T-cell (primary cell): ENCODE results near the gene SCARB1. TPM values are rescaled to one million over a fixed set of nuclear protein-coding genes. Genes with fewer than 3 reads are reported as not detected.
A peak's percentile ranks its signal among the peaks of the same experiment; 100 is the strongest.

Experiments
- ATAC-seq, 4 experiments: fragments of 200-7000 bp in 3 of 4; fragments of 150-1000 bp in 1 of 4; cut with Tn5 transposase; replicated peaks in 1 of 4; 1 replicate in 3 of 4; 2 replicates in 1 of 4; pipeline ENCODE4 v1.10.0; 2021; ENCODE audit warnings: moderate library complexity in 3 of 4, mild to moderate bottlenecking in 2 of 4, moderate number of reproducible peaks in 1 of 4
- CTCF ChIA-PET, 2 donors: fragments of 300-600 bp; sonication (Branson Sonifier 250); formaldehyde crosslinking; loops; one replicate each; lab custom pipeline; 2022; ENCODE audit warnings: antibody characterized with exemption in 2 of 2; lab: Charles Lee
- POLR2A ChIA-PET, 2 donors: fragments of 300-600 bp; sonication (Branson Sonifier 250); formaldehyde crosslinking; loops; one replicate each; lab custom pipeline; 2022; ENCODE audit warnings: antibody characterized with exemption in 2 of 2; lab: Charles Lee
- DNase-seq, 35 experiments: peaks; one replicate each; pipeline versions ENCODE4 v3.0.0 to v3.0.0-alpha.2; 2013 to 2023
- H3K27ac ChIP-seq: one replicate; pipeline ENCODE4 v1.5.1; 2013; ENCODE audit warnings: low read length
- H3K27me3 ChIP-seq, 2 experiments: replicated peaks in 1 of 2; 1 replicate in 1 of 2; 2 replicates in 1 of 2; pipeline versions ENCODE4 v1.6.1 to v1.7.0; 2013; ENCODE audit warnings: low read length in 1 of 2, mixed read lengths in 1 of 2; ENCODE audit not compliant: control insufficient read depth in 2 of 2, insufficient read depth in 2 of 2; ENCODE audit errors: extremely low read depth in 1 of 2
- H3K36me3 ChIP-seq, 2 donors: 1 replicate in 1 of 2; 2 replicates in 1 of 2; pipeline versions ENCODE4 v1.6.1 to v1.7.0; 2013; ENCODE audit warnings: low read length in 1 of 2; ENCODE audit not compliant: control insufficient read depth in 2 of 2, insufficient read depth in 1 of 2; ENCODE audit errors: extremely low read depth in 1 of 2
- H3K4me1 ChIP-seq, 2 experiments: 1 replicate in 1 of 2; 2 replicates in 1 of 2; pipeline versions ENCODE4 v1.6.1 to v1.7.0; 2013; ENCODE audit warnings: low read length in 2 of 2, mixed read lengths in 1 of 2; ENCODE audit not compliant: insufficient read depth in 2 of 2, control insufficient read depth in 1 of 2; ENCODE audit errors: extremely low read depth in 1 of 2
- H3K4me3 ChIP-seq, 2 donors: 1 replicate in 1 of 2; 2 replicates in 1 of 2; pipeline versions ENCODE4 v1.5.1 to v1.7.0; 2013; ENCODE audit warnings: mild to moderate bottlenecking in 2 of 2, low read length in 1 of 2, moderate library complexity in 1 of 2; ENCODE audit not compliant: control insufficient read depth in 1 of 2; ENCODE audit errors: extremely low read depth in 1 of 2
- H3K9me3 ChIP-seq: 2 replicates; pipeline ENCODE4 v1.7.0; 2013
- H3K27ac Mint-ChIP-seq, 2 donors: one replicate each; pipeline ENCODE4 v1.8.0; 2020 to 2021; ENCODE audit warnings: mild to moderate bottlenecking in 2 of 2, mixed read lengths in 2 of 2
- H3K27me3 Mint-ChIP-seq, 2 donors: one replicate each; pipeline ENCODE4 v1.8.0; 2021 to 2022; ENCODE audit warnings: mixed read lengths in 2 of 2
- H3K36me3 Mint-ChIP-seq: one replicate; pipeline ENCODE4 v1.8.0; 2021; ENCODE audit warnings: mixed read lengths
- H3K4me1 Mint-ChIP-seq, 3 donors: one replicate each; pipeline ENCODE4 v1.8.0; 2020 to 2022; ENCODE audit warnings: mixed read lengths in 3 of 3, mild to moderate bottlenecking in 1 of 3
- H3K4me3 Mint-ChIP-seq, 3 donors: one replicate each; pipeline ENCODE4 v1.8.0; 2020 to 2022; ENCODE audit warnings: mild to moderate bottlenecking in 3 of 3, mixed read lengths in 3 of 3, moderate library complexity in 3 of 3
- H3K9me3 Mint-ChIP-seq, 3 donors: one replicate each; pipeline ENCODE4 v1.8.0; 2020 to 2022; ENCODE audit warnings: mixed read lengths in 3 of 3
- WGBS: methylation state at CpG from one replicate; pipeline ENCODE4 v1.1.5; 2013; ENCODE audit warnings: missing lambda C conversion rate; ENCODE audit not compliant: insufficient coverage; 5-methylcytosine and 5-hydroxymethylcytosine counted together
- total RNA-seq, 35 experiments: library from RNA in 6 of 35; stranded (reverse) in 6 of 35; fragments of 120-200 nt in 1 of 35; gene quantifications; one replicate each; pipeline versions ENCODE4 v1.2.1 to v1.2.4 and lab custom pipeline; 2013 to 2026

The SCARB1 gene
- total RNA-seq, 5 donors from 2014 or later (not counting 1 experiment from before 2014, with no cell fraction given): 3.1 to 5.6 (median 4.5) TPM

DNA sequence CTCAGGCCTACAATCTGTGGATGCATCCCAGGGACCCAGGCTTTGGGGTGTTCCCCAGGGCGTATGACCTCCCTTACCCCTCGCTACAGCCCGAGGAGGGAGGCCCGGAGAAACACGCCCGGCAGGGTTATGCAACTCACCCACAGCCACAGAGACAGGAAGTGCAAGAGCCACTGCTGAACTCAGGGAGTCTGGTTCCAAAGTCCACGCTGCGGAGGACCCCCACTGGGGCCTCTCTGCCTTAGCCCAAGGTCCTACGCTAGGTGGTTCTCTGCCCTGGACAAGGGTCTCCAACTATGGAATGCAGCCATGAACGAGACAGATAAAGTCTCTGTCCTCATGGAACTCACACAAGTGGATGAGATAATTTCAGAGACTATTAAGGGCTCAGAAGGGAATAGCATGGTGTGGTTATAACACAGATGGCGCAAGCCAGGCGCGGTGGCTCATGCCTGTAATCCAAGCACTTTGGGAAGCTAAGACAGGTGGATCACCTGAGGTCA lies 11.3 kb downstream of the SCARB1 start:
- H3K4me1 ChIP-seq: peaks cover 0 to 8% of the 10 kb centered on the region in 2 experiments
- ChIA-PET POLR2A (no interaction called here), CTCF (no interaction called here)
- Mint-ChIP-seq H3K9me3 (no peaks in the 10 kb centered on the region), H3K27ac (no peak overlapping the region), H3K4me1 (peaks cover 6 to 9% (median 7%) of the 10 kb centered on the region in 3 donors), H3K4me3 (no peak overlapping the region), H3K36me3 (no peaks in the 10 kb centered on the region), H3K27me3 (no peaks in the 10 kb centered on the region)
- DNase-seq: peak in 6 of 35 experiments; percentile 6 to 50 (median 12)
- H3K9me3 ChIP-seq: no peaks in the 10 kb centered on the region
- H3K36me3 ChIP-seq: no peaks in the 10 kb centered on the region
- 52% methylated on average over 13 of the region's 13 CpGs for WGBS
- ATAC-seq: peak in 1 of 4 experiments; percentile 50
- no peak overlapping the region for H3K4me3 ChIP-seq
- H3K27me3 ChIP-seq: no peaks in the 10 kb centered on the region
- no peak overlapping the region for H3K27ac ChIP-seq

DNA sequence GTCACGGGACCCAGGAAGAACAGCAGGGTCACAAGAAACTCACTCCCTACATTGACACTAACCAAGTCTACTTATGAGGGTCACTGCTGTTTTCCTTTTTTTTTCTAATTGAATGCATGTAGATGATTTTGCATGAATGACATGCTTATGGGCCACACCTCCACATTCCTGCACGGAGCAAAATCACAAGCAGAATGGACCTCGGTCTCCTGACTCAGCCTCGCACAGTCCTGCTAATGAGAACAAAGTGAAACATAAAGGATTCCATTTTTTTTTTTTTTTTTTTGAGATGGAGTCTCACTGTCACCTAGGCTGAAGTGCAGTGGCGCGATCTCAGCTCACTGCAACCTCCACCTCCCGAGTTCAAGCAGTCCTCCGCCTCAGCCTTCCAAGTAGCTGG lies 12.3 kb downstream of the SCARB1 start:
- Mint-ChIP-seq H3K9me3 (no peaks in the 10 kb centered on the region), H3K36me3 (no peaks in the 10 kb centered on the region), H3K27ac (no peak overlapping the region), H3K4me3 (no peak overlapping the region), H3K4me1 (peaks cover 4 to 9% (median 7%) of the 10 kb centered on the region in 3 donors), H3K27me3 (no peaks in the 10 kb centered on the region)
- no peak for ATAC-seq
- no peak overlapping the region for H3K27ac ChIP-seq
- H3K9me3 ChIP-seq: no peaks in the 10 kb centered on the region
- no peak overlapping the region for H3K4me3 ChIP-seq
- DNase-seq: no peak
- POLR2A ChIA-PET: no interaction called here
- no peaks in the 10 kb centered on the region for H3K36me3 ChIP-seq
- H3K4me1 ChIP-seq: peaks cover 0 to 8% of the 10 kb centered on the region in 2 experiments
- H3K27me3 ChIP-seq: no peaks in the 10 kb centered on the region
- 92% methylated on average over 2 of the region's 8 CpGs for WGBS
- CTCF ChIA-PET: no interaction called here

DNA sequence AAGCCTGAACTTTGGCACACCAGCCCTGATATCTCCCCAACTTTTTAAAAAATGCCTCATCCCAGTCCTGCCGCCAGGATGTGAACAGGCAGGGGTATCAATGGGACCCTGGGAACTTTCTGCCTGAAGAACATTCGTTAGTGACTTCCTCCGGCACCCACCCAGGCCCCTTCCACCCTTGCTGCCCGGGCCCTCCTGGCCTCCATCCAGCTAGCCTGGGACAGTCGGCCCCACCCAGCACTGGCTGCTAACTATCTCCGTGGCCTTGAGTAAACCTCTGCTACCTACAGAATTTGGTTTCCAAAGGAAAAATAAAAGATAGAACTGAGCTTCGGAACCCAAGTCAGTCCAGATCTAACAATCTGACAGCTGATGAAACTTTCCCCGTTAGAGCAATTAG lies 14.3 kb downstream of the SCARB1 start:
- no peaks in the 10 kb centered on the region for H3K36me3 Mint-ChIP-seq
- DNase-seq (no peak), ATAC-seq (no peak)
- H3K4me1 Mint-ChIP-seq: peaks cover 0 to 7% (median 6%) of the 10 kb centered on the region in 3 donors
- Histone ChIP-seq H3K9me3 (no peaks in the 10 kb centered on the region), H3K27me3 (no peaks in the 10 kb centered on the region), H3K4me1 (peaks cover 0 to 8% of the 10 kb centered on the region in 2 experiments), H3K4me3 (no peak overlapping the region), H3K36me3 (no peaks in the 10 kb centered on the region), H3K27ac (no peak overlapping the region)
- H3K27ac Mint-ChIP-seq: no peak overlapping the region
- ChIA-PET CTCF (no interaction called here), POLR2A (no interaction called here)
- 94% methylated on average over 8 of the region's 8 CpGs for WGBS
- no peak overlapping the region for H3K4me3 Mint-ChIP-seq
- no peaks in the 10 kb centered on the region for H3K9me3 Mint-ChIP-seq
- H3K27me3 Mint-ChIP-seq: no peaks in the 10 kb centered on the region

DNA sequence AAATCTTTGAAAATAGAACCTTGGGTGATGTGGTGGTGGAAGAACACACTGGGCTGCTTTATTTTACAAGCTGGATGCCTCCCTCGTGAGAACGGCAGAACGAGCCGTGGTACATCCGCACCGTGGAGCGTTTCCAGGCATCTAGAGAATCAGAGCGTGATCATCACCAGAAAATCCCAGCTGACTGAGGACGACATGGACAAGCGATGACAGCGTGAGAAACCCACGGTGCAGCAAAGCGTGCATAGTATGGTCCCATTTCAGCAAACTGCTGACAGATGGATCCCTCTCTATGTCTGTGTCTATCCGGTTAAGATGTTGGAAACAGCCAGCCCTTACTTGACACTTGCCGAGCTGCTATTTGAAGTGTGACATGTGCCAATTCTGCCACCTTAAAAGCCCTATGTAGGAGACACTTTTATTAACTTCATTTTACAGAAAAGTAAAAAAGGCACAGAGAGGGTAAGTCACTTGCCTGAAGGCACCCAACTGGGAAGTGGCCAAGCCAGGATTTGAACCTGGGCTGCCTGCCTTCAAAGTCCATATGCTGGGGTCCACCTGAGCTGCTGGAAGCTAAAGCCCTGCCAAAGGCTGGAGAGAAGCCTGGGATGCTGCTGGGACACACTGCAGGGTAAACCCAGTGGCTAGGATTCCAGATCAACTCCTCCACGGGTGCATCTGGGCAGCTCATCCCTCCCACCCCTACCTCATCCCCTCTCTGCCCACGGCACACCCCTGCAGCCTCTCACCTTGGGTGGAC lies 14.9 kb downstream of the SCARB1 start:
- peaks cover 0 to 7% (median 6%) of the 10 kb centered on the region in 3 donors for H3K4me1 Mint-ChIP-seq
- no peak overlapping the region for H3K4me3 Mint-ChIP-seq
- Histone ChIP-seq H3K27ac (no peak overlapping the region), H3K4me3 (no peak overlapping the region), H3K9me3 (no peaks in the 10 kb centered on the region), H3K4me1 (peaks cover 0 to 8% of the 10 kb centered on the region in 2 experiments), H3K36me3 (no peaks in the 10 kb centered on the region), H3K27me3 (no peaks in the 10 kb centered on the region)
- ATAC-seq (no peak), DNase-seq (no peak)
- no peaks in the 10 kb centered on the region for H3K36me3 Mint-ChIP-seq
- no peaks in the 10 kb centered on the region for H3K9me3 Mint-ChIP-seq
- POLR2A ChIA-PET: no interaction called here
- H3K27me3 Mint-ChIP-seq: no peaks in the 10 kb centered on the region
- WGBS: 93% methylated on average over 15 of the region's 17 CpGs
- CTCF ChIA-PET: no interaction called here
- no peak overlapping the region for H3K27ac Mint-ChIP-seq

DNA sequence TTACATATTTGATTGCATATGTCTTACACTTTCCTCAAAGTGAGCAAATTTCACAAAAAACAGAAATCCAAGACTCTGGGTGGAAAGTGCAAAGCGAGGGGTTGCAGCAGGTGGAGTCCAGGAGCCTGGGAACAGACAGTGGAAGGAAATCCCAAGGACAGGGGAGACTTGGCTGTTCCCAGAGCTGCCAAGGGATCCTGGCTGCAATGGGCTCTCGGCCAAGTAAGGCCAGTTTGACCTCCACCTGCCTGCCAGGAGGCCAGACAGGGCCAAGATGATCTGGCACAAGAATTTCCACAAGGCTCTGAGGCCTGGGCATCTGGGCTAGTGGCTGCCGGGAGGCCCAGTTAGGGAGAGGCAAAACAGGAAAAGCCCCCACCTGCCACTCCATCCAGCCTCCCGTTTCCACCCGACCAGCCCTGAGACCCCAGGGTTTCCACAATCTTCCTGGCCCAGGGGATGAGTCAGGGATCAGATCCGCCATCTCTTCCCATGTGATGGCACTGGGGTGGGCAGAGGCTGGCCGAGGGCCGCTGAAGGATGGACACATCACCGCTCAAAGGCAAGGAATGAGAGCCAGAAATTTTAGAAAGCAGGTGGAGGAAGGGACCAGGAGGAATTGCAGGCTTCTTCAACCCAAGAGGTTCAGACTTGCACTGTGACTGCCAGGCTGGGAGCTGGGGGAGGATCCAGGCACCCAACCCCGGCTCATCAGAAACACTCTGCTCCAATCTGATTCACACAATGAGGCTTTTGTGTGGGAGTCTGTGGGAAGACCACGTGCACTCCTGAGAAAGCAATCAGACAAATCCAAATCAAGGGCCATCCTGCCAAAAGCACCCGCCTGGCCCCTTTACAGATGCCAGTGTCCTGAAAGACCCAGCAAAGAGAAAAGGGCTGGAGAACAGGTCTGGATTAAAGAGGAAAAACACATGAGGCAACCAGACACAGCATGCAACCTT lies 16.3 kb downstream of the SCARB1 start:
- H3K4me3 ChIP-seq: no peak overlapping the region
- H3K36me3 ChIP-seq: no peaks in the 10 kb centered on the region
- peaks cover 0 to 6% of the 10 kb centered on the region in 2 experiments for H3K4me1 ChIP-seq
- H3K27ac ChIP-seq: no peak overlapping the region
- no peak for ATAC-seq
- Mint-ChIP-seq H3K27ac (no peak overlapping the region), H3K27me3 (no peaks in the 10 kb centered on the region), H3K4me3 (no peak overlapping the region), H3K36me3 (no peaks in the 10 kb centered on the region), H3K4me1 (peaks cover 0 to 5% (median 4%) of the 10 kb centered on the region in 3 donors), H3K9me3 (no peaks in the 10 kb centered on the region)
- CTCF ChIA-PET: no interaction called here
- H3K9me3 ChIP-seq: no peaks in the 10 kb centered on the region
- no peaks in the 10 kb centered on the region for H3K27me3 ChIP-seq
- DNase-seq: no peak
- 92% methylated on average over 7 of the region's 12 CpGs for WGBS
- POLR2A ChIA-PET: no interaction called here
